ENCODE measurements around the gene MMP1.

MMP1 gene

GRCh38 chr11:102802341-102802740 is 4.4 kb upstream of the MMP1 start:
- no peak for DNase-seq

- no peak for DNase-seq
Measured at GRCh38 chr11:102800767-102801166, 2.8 kb upstream of the MMP1 start.

- no peak for DNase-seq
Measured at GRCh38 chr11:102799681-102800340, 1.9 kb upstream of the MMP1 start.

DNA sequence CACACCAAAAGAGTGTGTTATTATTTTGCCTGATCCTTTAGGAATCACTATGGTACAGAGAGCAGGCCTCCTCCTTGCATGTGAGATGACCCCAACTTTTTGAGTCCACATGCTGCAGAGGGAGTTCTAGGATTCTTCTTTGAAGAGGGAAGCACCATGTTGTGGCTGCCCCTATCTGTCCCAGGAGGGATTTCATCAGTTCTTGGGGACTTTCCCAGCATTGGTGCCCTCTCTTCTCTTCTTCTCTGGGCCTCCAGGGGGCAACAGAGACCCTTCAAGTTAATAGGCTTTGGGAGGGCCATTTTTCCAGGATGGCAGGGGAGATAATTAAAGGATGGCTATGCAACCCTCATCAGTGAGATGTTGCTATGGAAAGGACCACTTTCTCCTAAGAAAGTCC is 3.6 kb downstream of the MMP1 start:
- no peak for DNase-seq

GRCh38 chr11:102793677-102794290 is 4.2 kb downstream of the MMP1 start:
- DNase-seq, result no peak

GRCh38 chr11:102792604-102793003 is 5.4 kb downstream of the MMP1 start:
- no peak for DNase-seq

DNA sequence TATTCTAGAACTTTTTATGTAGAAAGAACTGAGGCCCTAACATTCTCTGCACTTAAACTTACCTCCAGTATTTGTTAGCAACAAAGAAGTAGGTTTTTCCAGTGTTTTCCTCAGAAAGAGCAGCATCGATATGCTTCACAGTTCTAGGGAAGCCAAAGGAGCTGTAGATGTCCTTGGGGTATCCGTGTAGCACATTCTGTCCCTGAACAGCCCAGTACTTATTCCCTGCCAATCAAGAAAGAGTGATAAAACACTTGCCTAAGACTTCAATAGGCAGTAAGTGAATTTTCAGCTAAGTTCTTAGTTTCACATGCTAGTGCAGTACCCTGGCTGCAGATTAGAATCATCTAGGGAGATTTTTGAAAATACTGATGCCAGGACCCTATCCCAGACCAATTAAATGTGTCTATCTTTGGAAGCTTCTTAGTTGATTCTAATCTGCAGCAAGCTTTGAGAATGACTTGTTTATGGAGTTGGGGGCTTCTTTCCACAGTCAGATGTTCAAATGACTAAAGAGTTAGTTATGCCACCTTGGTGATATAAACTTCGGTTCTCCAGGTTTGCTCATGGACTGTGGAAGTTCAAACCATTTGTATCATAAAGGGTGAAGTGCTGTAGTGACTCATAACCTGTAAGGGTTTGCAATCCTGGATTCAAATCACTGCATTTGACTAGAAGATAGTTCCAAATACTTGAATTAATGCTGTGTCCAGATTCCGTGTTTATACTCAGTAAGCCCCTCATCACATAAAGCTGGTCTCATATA is 6.5 kb downstream of the MMP1 start:
- DNase-seq, result no peak

GRCh38 chr11:102788334-102788995 is 9.5 kb downstream of the MMP1 start:
- DNase-seq, result no peak

DNA sequence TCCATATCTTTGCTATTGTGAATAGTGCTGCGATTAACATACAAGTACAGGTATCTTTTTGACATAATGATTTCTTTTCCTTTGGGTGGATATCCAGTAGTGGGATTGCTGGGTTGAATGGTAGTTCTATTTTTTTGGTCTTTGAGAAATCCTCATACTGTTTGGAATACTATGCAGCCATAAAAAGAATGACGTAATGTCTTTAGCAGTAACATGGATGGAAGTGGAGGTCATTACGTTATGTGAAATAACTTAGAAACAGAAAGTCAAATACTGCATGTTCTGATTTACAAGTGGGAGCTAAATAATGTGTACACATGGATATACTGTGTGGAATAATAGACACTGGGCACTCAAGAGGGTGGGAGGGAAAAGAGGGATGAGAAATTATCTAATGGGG is 13.6 kb downstream of the MMP1 start:
- DNase-seq, result no peak

- no peak for DNase-seq
Measured at GRCh38 chr11:102783720-102784119, 14.2 kb downstream of the MMP1 start.

- DNase-seq, result no peak
Measured at GRCh38 chr11:102783016-102783415, 14.9 kb downstream of the MMP1 start.

- DNase-seq, result no peak
Measured at GRCh38 chr11:102781676-102782075, 16.3 kb downstream of the MMP1 start.

DNA sequence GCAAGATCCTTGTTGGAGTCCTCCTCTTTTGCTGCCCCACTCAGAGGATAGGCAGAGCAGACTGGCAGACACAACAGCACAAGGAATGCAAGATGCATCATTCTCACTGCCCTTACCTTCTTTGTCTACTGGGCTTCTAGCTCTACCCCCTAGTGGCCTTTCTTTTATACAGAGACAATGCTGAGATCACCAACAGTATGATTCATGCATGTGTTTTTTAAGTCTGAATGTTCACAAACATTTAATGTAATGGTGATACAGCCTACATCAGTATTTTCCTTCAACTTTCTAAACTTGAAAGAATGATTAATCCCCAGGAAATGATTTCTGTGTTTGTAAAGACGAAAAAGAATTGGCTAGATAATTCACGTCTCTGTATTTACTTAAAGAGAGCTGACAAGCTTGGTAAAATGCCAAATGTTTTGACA is 17.5 kb downstream of the MMP1 start, which contains the start of gene MMP10:
MMP10 (minus strand) TSS at position 138 of the 428 bp plus-strand sequence; CDS start at position 101, 37 bp downstream.
- DNase-seq, result no peak

DNA sequence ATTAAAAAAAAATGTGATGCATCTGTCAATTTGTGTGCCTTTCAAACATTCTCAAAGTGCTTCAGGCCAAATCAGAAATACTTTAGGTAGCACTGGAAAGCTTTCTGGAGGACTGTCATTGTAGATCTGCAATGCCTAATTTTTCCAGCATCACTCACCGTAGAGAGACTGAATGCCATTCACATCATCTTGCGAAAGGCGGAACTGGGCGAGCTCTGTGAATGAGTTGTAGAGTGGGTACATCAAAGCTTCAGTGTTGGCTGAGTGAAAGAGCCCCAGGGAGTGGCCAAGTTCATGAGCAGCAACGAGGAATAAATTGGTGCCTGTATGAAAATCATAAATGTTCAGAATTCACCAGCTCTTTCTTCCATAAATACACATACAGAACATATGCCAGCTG is 21.5 kb downstream of the MMP1 start:
- DNase-seq, result no peak

DNA sequence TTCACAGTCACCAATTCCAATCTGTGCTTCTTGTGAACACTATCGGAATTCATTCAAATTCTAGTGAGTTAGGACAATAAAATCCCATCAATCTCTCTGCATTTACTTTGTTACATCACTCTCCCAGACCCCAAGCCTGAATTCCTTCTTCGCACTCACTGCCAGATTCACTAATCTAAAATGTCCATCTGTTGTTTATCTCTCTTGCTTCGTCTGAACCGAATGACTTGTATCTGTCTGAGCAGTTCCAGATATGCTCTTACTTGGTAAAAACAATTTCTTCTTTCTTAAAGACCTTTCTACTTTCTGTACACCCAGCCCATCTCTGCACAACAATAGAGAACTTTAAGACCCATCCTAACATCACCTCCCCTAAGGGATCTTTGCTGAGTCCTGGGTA is 24.6 kb downstream of the MMP1 start:
- DNase-seq, result no peak

DNA sequence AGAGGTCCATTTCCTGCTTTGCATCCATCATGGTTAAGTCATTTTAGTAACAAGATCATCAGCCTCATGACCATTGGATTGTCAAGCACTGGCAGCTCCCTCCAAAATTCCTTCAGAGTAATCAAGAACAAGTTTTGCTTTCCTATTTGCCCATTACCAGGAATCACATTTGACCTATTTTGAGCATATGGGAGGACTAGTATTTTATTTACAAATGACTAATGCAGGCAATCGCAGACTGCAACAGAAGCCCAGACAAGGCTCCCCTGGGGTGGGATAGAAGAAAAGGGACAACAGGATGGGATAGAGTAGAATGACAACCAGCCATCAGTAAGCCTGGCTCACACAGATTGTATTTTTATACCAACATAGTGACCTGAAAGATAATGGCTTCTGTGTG is 26.6 kb downstream of the MMP1 start:
- no peak for DNase-seq

GRCh38 chr11:102770191-102770590 is 27.8 kb downstream of the MMP1 start:
- no peak for DNase-seq

- DNase-seq, result no peak
Measured at GRCh38 chr11:102767800-102768199, 30.2 kb downstream of the MMP1 start.

- DNase-seq, result no peak
Measured at GRCh38 chr11:102763440-102763839, 34.5 kb downstream of the MMP1 start.

DNA sequence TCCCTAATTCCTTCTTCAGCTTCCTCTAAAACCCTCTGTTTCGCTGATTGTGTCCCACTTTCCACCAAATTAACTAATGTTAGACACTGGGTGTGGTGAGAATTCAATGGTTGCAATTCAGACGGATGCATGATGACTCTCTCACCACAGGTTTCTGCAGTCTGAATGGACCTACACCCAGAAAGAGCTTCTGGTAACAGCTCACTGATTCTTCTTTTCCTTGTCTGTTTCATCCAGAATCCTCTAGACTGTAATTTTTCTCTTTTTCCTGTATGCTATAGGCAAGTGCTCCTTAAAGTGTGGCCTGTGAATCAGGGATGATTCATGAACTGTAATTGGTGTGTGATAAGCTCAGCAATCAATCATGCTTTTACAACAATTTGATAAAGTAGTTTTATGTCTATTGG is 35.6 kb downstream of the MMP1 start:
- no peak for DNase-seq

DNA sequence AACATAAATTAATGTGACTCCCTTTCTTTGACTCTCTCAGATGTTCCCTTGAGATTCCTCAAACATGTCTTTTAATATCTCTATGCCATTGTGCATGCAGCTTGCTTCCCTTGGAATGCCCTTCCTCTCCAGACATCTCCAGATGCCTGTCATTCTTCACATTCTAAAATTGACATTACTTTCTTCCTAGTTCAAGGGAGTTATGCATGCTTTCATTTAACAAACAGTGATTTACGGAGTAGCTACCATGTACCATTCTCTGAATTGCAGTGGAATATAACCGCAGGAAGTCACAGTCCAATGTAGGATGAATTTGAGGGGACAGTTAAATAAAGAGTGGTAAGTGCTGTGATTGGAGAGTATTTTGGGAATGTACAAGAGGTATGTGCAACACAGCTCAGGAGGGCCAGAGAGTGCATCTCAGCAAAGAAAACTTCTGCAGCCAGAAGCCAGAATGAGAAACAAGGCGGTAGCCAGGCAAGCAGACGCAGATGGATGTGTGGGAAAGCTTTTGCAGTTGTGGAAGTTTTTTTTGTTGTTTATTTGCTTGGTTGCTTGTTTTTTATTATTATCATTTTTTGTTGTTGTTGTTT is 36.2 kb downstream of the MMP1 start:
- no peak for DNase-seq

GRCh38 chr11:102760344-102761035 is 37.5 kb downstream of the MMP1 start:
- no peak for DNase-seq
